Glutamatergic neuron (in vitro differentiated cells): Measurements from ENCODE around the gene KCTD16. TPM values are rescaled to one million over a fixed set of nuclear protein-coding genes. Genes with fewer than 3 reads are reported as not detected.

ENCODE experiments used
- DNase-seq: peaks from one replicate; pipeline ENCODE4 v3.0.0; 2022
- H3K27ac Mint-ChIP-seq: one replicate; pipeline ENCODE4 v1.8.0; 2020; ENCODE audit warnings: mild to moderate bottlenecking, mixed read lengths, inconsistent platforms; ENCODE audit not compliant: unreplicated experiment
- H3K27me3 Mint-ChIP-seq: one replicate; pipeline ENCODE4 v1.8.0; 2020; ENCODE audit warnings: mild to moderate bottlenecking, moderate library complexity, mixed read lengths, inconsistent platforms; ENCODE audit not compliant: unreplicated experiment
- H3K36me3 Mint-ChIP-seq: one replicate; pipeline ENCODE4 v1.8.0; 2020; ENCODE audit warnings: mild to moderate bottlenecking, mixed read lengths, inconsistent platforms; ENCODE audit not compliant: unreplicated experiment
- H3K4me1 Mint-ChIP-seq: one replicate; pipeline ENCODE4 v1.8.0; 2020; ENCODE audit warnings: mild to moderate bottlenecking, low read depth, mixed read lengths, inconsistent platforms; ENCODE audit not compliant: unreplicated experiment
- H3K4me3 Mint-ChIP-seq: one replicate; pipeline ENCODE4 v1.8.0; 2020; ENCODE audit warnings: mild to moderate bottlenecking, mixed read lengths, inconsistent platforms; ENCODE audit not compliant: unreplicated experiment
- H3K9me3 Mint-ChIP-seq: one replicate; pipeline ENCODE4 v1.8.0; 2020; ENCODE audit warnings: mild to moderate bottlenecking, moderate library complexity, mixed read lengths, inconsistent platforms; ENCODE audit not compliant: unreplicated experiment
- CTCF ChIP-seq: fragments of 200-600 bp; sonication (generic); IDR thresholded peaks from one replicate; pipeline ENCODE4 v1.5.0; 2021; ENCODE audit not compliant: partially characterized antibody, unreplicated experiment
- total RNA-seq: library from RNA; stranded (reverse); fragmentation: NEBNext Ultra II Directional; extraction: Animal tissue kit (Norgen Biotek cat#: 25700); gene quantifications from one replicate; pipeline ENCODE4 v1.2.1, GENCODE V29; 2021; ENCODE audit not compliant: unreplicated experiment

KCTD16 gene
- total RNA-seq, 1 donor from 2014 or later = 16.9 TPM

GRCh38 chr5:144365885-144366284, 195.2 kb downstream of the KCTD16 start:
- DNase-seq = no peak
- no peak for TF ChIP-seq CTCF
- Mint-ChIP-seq H3K27ac (no peak overlapping the region), H3K36me3 (no peaks in the 10 kb centered on the region), H3K27me3 (no peaks in the 10 kb centered on the region), H3K4me1 (no peaks in the 10 kb centered on the region), H3K4me3 (no peak overlapping the region), H3K9me3 (peaks cover 2% of the 10 kb centered on the region)

DNA sequence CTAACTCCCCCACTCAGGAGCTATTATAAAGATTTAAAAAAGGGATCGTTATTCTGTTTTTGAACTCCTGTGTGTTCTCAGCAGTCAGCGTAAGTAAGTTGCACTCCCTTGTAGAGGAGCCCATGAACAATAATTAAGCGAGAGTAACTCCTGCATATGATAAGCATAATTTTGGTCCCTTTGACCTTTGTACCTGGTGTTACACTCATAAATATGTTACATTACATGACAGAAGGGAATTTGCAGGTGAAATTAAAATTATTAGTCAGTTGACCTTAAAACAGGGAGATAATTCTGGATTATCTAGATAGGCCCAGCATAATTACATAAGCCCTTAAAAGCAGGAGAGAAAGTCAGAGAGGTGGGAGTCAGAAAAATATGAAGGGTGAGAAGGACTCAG, 197.3 kb downstream of the KCTD16 start:
- TF ChIP-seq CTCF = no peak

GRCh38 chr5:144368556-144368955, 197.9 kb downstream of the KCTD16 start:
- Mint-ChIP-seq H3K4me1 (no peaks in the 10 kb centered on the region), H3K9me3 (peaks cover 2% of the 10 kb centered on the region), H3K36me3 (no peaks in the 10 kb centered on the region), H3K27ac (no peak overlapping the region), H3K4me3 (no peak overlapping the region), H3K27me3 (no peaks in the 10 kb centered on the region)
- no peak for TF ChIP-seq CTCF
- DNase-seq = no peak

More for the DNA sequence above, 197.3 kb downstream of the KCTD16 start:
- Mint-ChIP-seq H3K27me3 (no peaks in the 10 kb centered on the region), H3K4me3 (no peak overlapping the region), H3K27ac (no peak overlapping the region), H3K9me3 (peaks cover 2% of the 10 kb centered on the region), H3K36me3 (no peaks in the 10 kb centered on the region), H3K4me1 (no peaks in the 10 kb centered on the region)
- DNase-seq = no peak

- Mint-ChIP-seq H3K27ac (no peak overlapping the region), H3K9me3 (peaks cover 2% of the 10 kb centered on the region), H3K4me1 (no peaks in the 10 kb centered on the region), H3K36me3 (no peaks in the 10 kb centered on the region), H3K4me3 (no peak overlapping the region), H3K27me3 (no peaks in the 10 kb centered on the region)
- DNase-seq = no peak
- TF ChIP-seq CTCF = no peak
Observed at GRCh38 chr5:144369006-144369405, 198.3 kb downstream of the KCTD16 start.

- no peak overlapping the region for H3K4me3 Mint-ChIP-seq
Observed at GRCh38 chr5:144370273-144370672, 199.6 kb downstream of the KCTD16 start.

More at GRCh38 chr5:144370273-144370672, 199.6 kb downstream of the KCTD16 start:
- TF ChIP-seq CTCF = no peak
- no peaks in the 10 kb centered on the region for H3K4me1 Mint-ChIP-seq
- H3K36me3 Mint-ChIP-seq = no peaks in the 10 kb centered on the region
- no peak for DNase-seq
- no peaks in the 10 kb centered on the region for H3K27me3 Mint-ChIP-seq
- H3K9me3 Mint-ChIP-seq = peaks cover 2% of the 10 kb centered on the region
- no peak overlapping the region for H3K27ac Mint-ChIP-seq
